ENCODE data around the gene S100A13. TPM values are rescaled to one million over a fixed set of nuclear protein-coding genes. Genes with fewer than 3 reads are reported as not detected.

Gene S100A13
- total and polyA plus RNA-seq, 9 of the 15 experiments (the other 6 are each of a cell fraction or from before 2014, with no cell fraction given), result 41.9 to 129 (median 58.0) TPM

GRCh38 chr1:153606194-153606593, 21.1 kb downstream of the S100A13 start:
- no peak overlapping the region for H2AFZ ChIP-seq (ENCODE audit: low read depth, low read length)
- peaks cover 6% of the 10 kb centered on the region for H3K9me1 ChIP-seq (ENCODE audit: control insufficient read depth, insufficient read depth, low read length)
- no peak overlapping the region for H3K4me2 ChIP-seq (ENCODE audit: insufficient read depth, low read length)
- H3K27ac ChIP-seq (ENCODE audit: extremely low read depth, low read depth, low read length), result no peak overlapping the region
- no TSS peak for BruUV-seq (replicated peaks)
- intact Hi-C loops (cut with micrococcal nuclease) (no loop called here), in situ Hi-C loops (cut with MboI) (no loop called here)
- H3K4me1 ChIP-seq (replicated peaks in 1 of 2; ENCODE audit: control insufficient read depth in 2 of 2, insufficient read depth in 2 of 2, low read length in 2 of 2), result peaks cover 29 to 37% of the 10 kb centered on the region in 2 experiments
- ChIA-PET POLR2A (interaction anchor here (0.5 to 0.7 kb wide), 3 partner anchors 42 to 371 kb away, joined by 3 read pairs; no protein-coding TSS in a partner anchor), CTCF (ENCODE audit: low intra/inter-chr PET ratio) (no interaction called here)
- no peak overlapping the region for H3K4me3 ChIP-seq
- no peaks in the 10 kb centered on the region for H3K27me3 ChIP-seq (ENCODE audit: control insufficient read depth in 2 of 2, insufficient read depth in 2 of 2, low read length in 2 of 2)
- H3K9ac ChIP-seq (ENCODE audit: insufficient read depth in 1 of 2, low read depth in 2 of 2, low read length in 2 of 2), result no peak overlapping the region
- no peaks in the 10 kb centered on the region for H3K36me3 ChIP-seq (ENCODE audit: control insufficient read depth, insufficient read depth, low read length)
- FAIRE-seq, result no peak
- no peaks in the 10 kb centered on the region for H3K79me2 ChIP-seq (ENCODE audit: control insufficient read depth, insufficient read depth, low read length)
- DNase-seq (ENCODE audit: extremely low read depth in 1 of 4, low spot score in 3 of 4), result no peak
- H4K20me1 ChIP-seq (replicated peaks; ENCODE audit: control insufficient read depth, insufficient read depth, low read length), result no peaks in the 10 kb centered on the region
- ATAC-seq, result no peak
- 66% methylated on average over 9 of the region's 11 CpGs for WGBS (ENCODE audit: insufficient coverage, low coverage, missing lambda C conversion rate)
- H3K9me3 ChIP-seq (replicated peaks; ENCODE audit: control insufficient read depth, insufficient read depth, low read depth, low read length), result no peaks in the 10 kb centered on the region
- TF ChIP-seq CHD7 (IDR thresholded peaks at IDR 0.05; ENCODE audit: low read depth, low read length), result no peak
- TF ChIP-seq ZFP91 (CRISPR knock-in tag; IDR thresholded peaks at IDR 0.05), result no peak
- TF ChIP-seq ZNF589 (CRISPR knock-in tag; IDR thresholded peaks at IDR 0.05; ENCODE audit: low read depth), result no peak
- no peak for TF ChIP-seq STAT5B (CRISPR knock-in tag; IDR thresholded peaks at IDR 0.05)
- no peak for TF ChIP-seq POLR3G (IDR thresholded peaks at IDR 0.05; ENCODE audit: extremely low read depth, insufficient read length, insufficient replicate concordance)
- no peak for TF ChIP-seq RBFOX2 (IDR thresholded peaks at IDR 0.05; ENCODE audit: low read depth, low read length)
- no peak for TF ChIP-seq U2AF2 (optimal IDR thresholded peaks at IDR 0.05; ENCODE audit: low read depth, low read length)

All from K562 (cell line).